Measurements from ENCODE around the gene APCDD1.

APCDD1 gene

DNA sequence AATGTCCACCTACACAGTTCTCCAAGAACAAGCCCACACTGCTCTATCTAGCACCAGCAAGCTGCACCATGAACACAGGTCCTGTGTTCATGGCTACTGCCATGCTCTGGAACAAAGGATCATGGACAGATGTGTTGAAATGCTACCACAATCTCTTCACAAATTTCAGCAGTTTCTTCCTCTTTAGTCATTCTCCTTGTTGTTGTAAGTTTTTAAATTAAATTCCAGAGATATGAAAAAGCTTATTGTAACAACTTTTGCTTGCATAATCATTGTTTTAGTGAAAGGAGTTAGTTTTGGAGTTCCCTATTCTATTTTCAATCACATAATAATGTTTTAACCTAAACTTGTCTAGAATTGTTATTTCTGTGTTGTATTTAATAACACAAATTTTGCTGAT, 54.2 kb downstream of the APCDD1 start:
- TF ChIP-seq, protein P1, sequence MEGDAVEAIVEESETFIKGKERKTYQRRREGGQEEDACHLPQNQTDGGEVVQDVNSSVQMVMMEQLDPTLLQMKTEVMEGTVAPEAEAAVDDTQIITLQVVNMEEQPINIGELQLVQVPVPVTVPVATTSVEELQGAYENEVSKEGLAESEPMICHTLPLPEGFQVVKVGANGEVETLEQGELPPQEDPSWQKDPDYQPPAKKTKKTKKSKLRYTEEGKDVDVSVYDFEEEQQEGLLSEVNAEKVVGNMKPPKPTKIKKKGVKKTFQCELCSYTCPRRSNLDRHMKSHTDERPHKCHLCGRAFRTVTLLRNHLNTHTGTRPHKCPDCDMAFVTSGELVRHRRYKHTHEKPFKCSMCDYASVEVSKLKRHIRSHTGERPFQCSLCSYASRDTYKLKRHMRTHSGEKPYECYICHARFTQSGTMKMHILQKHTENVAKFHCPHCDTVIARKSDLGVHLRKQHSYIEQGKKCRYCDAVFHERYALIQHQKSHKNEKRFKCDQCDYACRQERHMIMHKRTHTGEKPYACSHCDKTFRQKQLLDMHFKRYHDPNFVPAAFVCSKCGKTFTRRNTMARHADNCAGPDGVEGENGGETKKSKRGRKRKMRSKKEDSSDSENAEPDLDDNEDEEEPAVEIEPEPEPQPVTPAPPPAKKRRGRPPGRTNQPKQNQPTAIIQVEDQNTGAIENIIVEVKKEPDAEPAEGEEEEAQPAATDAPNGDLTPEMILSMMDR (IDR thresholded peaks at IDR 0.05; ENCODE audit: insufficient read depth, low read length, poor library complexity, severe bottlenecking): no peak
- no peak for DNase-seq (ENCODE audit: extremely low read depth, insufficient read length)
- Histone ChIP-seq H3K4me3 (replicated peaks; ENCODE audit: low read depth, low read length) (no peak overlapping the region), H3K27me3 (replicated peaks; ENCODE audit: control insufficient read depth, insufficient read depth, low read length) (no peaks in the 10 kb centered on the region), H3K36me3 (ENCODE audit: control insufficient read depth, insufficient read depth, low read length) (no peaks in the 10 kb centered on the region)

DNA sequence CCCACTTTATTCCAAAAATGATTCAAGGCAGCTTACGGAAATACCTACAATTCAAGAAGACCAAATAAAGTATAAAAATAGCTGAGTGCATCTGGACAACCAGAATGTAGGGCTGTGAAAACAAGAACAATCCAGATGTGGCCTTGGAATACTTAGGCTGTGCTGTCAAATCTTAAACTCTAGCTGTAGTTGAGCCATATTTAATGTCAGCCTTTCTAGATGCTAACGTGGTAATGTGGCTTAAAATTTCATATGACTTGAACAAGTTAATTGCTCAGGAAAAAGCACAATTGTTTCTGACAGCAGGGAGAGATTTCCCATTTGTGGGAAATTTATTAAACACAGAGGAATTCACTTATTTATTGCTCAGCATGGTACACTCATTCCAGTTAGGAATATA, 56.8 kb downstream of the APCDD1 start:
- no peaks in the 10 kb centered on the region for H3K36me3 ChIP-seq (ENCODE audit: control insufficient read depth, insufficient read depth, low read length)
- TF ChIP-seq, protein P1 (IDR thresholded peaks at IDR 0.05; ENCODE audit: insufficient read depth, low read length, poor library complexity, severe bottlenecking): no peak
- no peak for DNase-seq (ENCODE audit: extremely low read depth, insufficient read length)
- H3K4me3 ChIP-seq (replicated peaks; ENCODE audit: low read depth, low read length): no peak overlapping the region
- H3K27me3 ChIP-seq (replicated peaks; ENCODE audit: control insufficient read depth, insufficient read depth, low read length): no peaks in the 10 kb centered on the region

DNA sequence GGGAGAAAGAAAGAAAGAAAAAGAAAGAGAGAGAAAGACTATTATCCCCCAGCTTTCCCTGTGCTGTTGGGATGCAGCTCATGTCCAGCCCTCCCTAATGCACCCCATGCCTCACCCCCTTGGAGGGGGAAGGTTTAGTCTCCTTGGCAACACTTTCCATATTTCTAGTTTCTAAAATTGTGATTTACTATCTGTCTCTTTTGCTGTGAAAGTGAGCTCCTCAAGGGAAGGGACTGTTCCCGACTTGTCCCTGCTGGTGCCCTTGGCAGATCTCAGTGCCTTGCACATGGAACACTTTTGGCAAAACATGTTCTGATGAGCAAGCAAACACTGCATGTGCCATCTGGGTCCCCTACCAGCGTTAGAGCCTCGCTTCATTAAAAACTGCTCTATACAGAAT, 59.6 kb downstream of the APCDD1 start:
- DNase-seq (ENCODE audit: extremely low read depth, insufficient read length): no peak
- H3K4me3 ChIP-seq (replicated peaks; ENCODE audit: low read depth, low read length): no peak overlapping the region
- no peaks in the 10 kb centered on the region for H3K36me3 ChIP-seq (ENCODE audit: control insufficient read depth, insufficient read depth, low read length)
- TF ChIP-seq, protein P1 (IDR thresholded peaks at IDR 0.05; ENCODE audit: insufficient read depth, low read length, poor library complexity, severe bottlenecking): no peak
- no peaks in the 10 kb centered on the region for H3K27me3 ChIP-seq (replicated peaks; ENCODE audit: control insufficient read depth, insufficient read depth, low read length)

DNA sequence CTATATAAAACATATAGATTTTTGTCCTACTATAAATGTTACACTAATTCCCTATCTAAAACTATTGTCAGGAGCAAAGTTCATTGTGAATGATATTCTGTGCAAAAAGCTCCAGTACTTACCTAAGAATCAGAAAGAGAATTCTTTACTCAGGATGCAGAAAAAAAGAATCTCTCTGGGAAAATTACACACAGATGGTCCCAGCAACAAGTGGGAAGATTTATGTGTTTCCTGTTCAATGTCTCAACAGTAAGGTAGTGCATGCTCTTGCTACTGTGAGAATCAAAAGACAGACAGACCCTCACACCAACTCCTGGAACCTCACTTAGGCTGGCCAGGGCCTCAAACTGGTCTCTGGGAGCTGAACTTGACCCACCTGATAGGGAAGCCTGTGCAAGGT, 60.2 kb downstream of the APCDD1 start:
- no peaks in the 10 kb centered on the region for H3K27me3 ChIP-seq (replicated peaks; ENCODE audit: control insufficient read depth, insufficient read depth, low read length)
- DNase-seq (ENCODE audit: extremely low read depth, insufficient read length): no peak
- H3K36me3 ChIP-seq (ENCODE audit: control insufficient read depth, insufficient read depth, low read length): no peaks in the 10 kb centered on the region
- TF ChIP-seq, protein P1 (IDR thresholded peaks at IDR 0.05; ENCODE audit: insufficient read depth, low read length, poor library complexity, severe bottlenecking): no peak
- H3K4me3 ChIP-seq (replicated peaks; ENCODE audit: low read depth, low read length): no peak overlapping the region

DNA sequence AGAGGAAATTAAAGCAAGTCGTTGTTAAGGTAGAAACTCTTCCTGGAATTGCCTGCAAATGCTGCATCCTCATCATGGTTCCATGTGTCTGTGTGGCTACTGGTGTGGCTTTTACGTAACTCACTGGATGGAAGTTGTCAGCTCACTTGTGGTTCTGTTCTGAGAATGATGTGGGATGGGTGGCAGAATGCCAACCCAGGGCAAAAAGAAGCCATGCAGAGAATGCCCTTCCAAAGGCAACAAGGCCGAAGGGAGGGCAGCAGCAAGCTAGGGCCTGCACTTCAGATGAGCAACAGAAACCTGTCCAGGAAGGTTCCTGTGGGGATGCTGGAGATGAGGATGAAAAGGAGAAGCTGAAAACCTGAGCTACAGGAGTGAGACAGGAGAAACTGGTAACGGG, 61.0 kb downstream of the APCDD1 start:
- TF ChIP-seq, protein P1 (IDR thresholded peaks at IDR 0.05; ENCODE audit: insufficient read depth, low read length, poor library complexity, severe bottlenecking): no peak
- H3K27me3 ChIP-seq (replicated peaks; ENCODE audit: control insufficient read depth, insufficient read depth, low read length): no peaks in the 10 kb centered on the region
- H3K36me3 ChIP-seq (ENCODE audit: control insufficient read depth, insufficient read depth, low read length): no peaks in the 10 kb centered on the region
- H3K4me3 ChIP-seq (replicated peaks; ENCODE audit: low read depth, low read length): no peak overlapping the region
- no peak for DNase-seq (ENCODE audit: extremely low read depth, insufficient read length)

DNA sequence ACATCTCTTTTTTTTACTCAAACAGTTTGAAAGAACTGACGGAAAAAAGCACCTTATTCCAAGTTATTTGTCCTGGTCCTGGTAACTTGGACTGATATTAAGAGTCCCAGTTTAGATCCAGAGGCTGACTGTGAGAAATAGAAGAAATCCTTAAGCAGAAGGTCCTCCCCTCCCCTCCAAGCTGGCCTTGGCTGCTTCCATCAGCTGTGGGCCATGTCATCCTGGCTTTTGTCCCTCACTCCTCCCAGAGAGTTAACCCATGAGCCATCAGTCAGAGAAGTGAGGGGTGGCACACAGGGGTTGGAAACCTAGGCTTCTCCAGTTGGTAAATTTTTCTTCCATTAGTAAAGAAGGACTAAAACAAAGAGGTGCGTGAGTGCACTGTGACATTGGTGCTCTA, 61.6 kb downstream of the APCDD1 start:
- DNase-seq (ENCODE audit: extremely low read depth, insufficient read length): no peak
- Histone ChIP-seq H3K4me3 (replicated peaks; ENCODE audit: low read depth, low read length) (no peak overlapping the region), H3K36me3 (ENCODE audit: control insufficient read depth, insufficient read depth, low read length) (no peaks in the 10 kb centered on the region), H3K27me3 (replicated peaks; ENCODE audit: control insufficient read depth, insufficient read depth, low read length) (no peaks in the 10 kb centered on the region)
- TF ChIP-seq, protein P1 (IDR thresholded peaks at IDR 0.05; ENCODE audit: insufficient read depth, low read length, poor library complexity, severe bottlenecking): no peak

Data from GM06990 (cell line).